NCI-H1694 treated with DMSO at 0.1 percent for 48 hours (cell line): Measurements from ENCODE around the gene EEF1E1.
A peak's percentile ranks its signal among the peaks of the same experiment; 100 is the strongest.

Source experiments
- DNase-seq: peaks from one replicate; lab custom pipeline; 2025; lab: John Stamatoyannopoulos, UW

The EEF1E1 gene

GRCh38 chr6:8102122-8102958 is at the start of gene EEF1E1:
Gene EEF1E1 (minus strand): TSS chr6:8102548. CDS start chr6:8102521, 27 bp downstream.
- DNase-seq = peak; percentile 97

GRCh38 chr6:8149350-8149749 is 47.0 kb upstream of the EEF1E1 start:
- DNase-seq = no peak

- DNase-seq = no peak
Measured at GRCh38 chr6:8143945-8144344, 41.6 kb upstream of the EEF1E1 start.

- no peak for DNase-seq
Measured at GRCh38 chr6:8139451-8139850, 37.1 kb upstream of the EEF1E1 start.

- DNase-seq = no peak
Measured at GRCh38 chr6:8137529-8137939, 35.2 kb upstream of the EEF1E1 start.

GRCh38 chr6:8135276-8135675 is 32.9 kb upstream of the EEF1E1 start:
- DNase-seq = no peak

GRCh38 chr6:8132130-8132529 is 29.8 kb upstream of the EEF1E1 start:
- no peak for DNase-seq

GRCh38 chr6:8131265-8131897 is 29.0 kb upstream of the EEF1E1 start:
- DNase-seq = peak; percentile 87

- no peak for DNase-seq
Measured at GRCh38 chr6:8130399-8130798, 28.1 kb upstream of the EEF1E1 start.

GRCh38 chr6:8123236-8123635 is 20.9 kb upstream of the EEF1E1 start:
- no peak for DNase-seq

- no peak for DNase-seq
Measured at GRCh38 chr6:8114956-8115355, 12.6 kb upstream of the EEF1E1 start.

- no peak for DNase-seq
Measured at GRCh38 chr6:8113131-8113654, 10.8 kb upstream of the EEF1E1 start.

GRCh38 chr6:8110725-8111124 is 8.4 kb upstream of the EEF1E1 start:
- DNase-seq = no peak

- DNase-seq = no peak
Measured at GRCh38 chr6:8110117-8110721, 7.9 kb upstream of the EEF1E1 start.

GRCh38 chr6:8108759-8109539 is 6.6 kb upstream of the EEF1E1 start:
- no peak for DNase-seq

GRCh38 chr6:8108031-8108660 is 5.8 kb upstream of the EEF1E1 start:
- no peak for DNase-seq

- DNase-seq = peak; percentile 63
Measured at GRCh38 chr6:8105791-8106190, 3.4 kb upstream of the EEF1E1 start.

GRCh38 chr6:8103726-8104125 is 1.4 kb upstream of the EEF1E1 start:
- no peak for DNase-seq

GRCh38 chr6:8100159-8100854 is 2.0 kb downstream of the EEF1E1 start:
- DNase-seq = no peak

GRCh38 chr6:8090650-8091049 is 11.7 kb downstream of the EEF1E1 start:
- no peak for DNase-seq

GRCh38 chr6:8088886-8089285 is 13.5 kb downstream of the EEF1E1 start:
- DNase-seq = no peak
